NCI-H526 treated with DMSO at 0.1 percent for 48 hours (cell line): ENCODE data around the gene MT1HL1.

Experiments
- DNase-seq: peaks from one replicate; lab custom pipeline; 2025; lab: John Stamatoyannopoulos, UW

Gene MT1HL1

GRCh38 chr1:237004116-237004515, at the start of gene MT1HL1:
TSS of gene MT1HL1 (minus strand) at chr1:237004441. CDS start at chr1:237004372, 69 bp downstream.
- DNase-seq: no peak

GRCh38 chr1:237050915-237051314, 46.7 kb upstream of the MT1HL1 start:
- no peak for DNase-seq

- no peak for DNase-seq
These were observed 45.9 kb upstream of the MT1HL1 start for GRCh38 chr1:237050185-237050584.

- no peak for DNase-seq
These were observed 44.6 kb upstream of the MT1HL1 start for GRCh38 chr1:237048803-237049202.

- DNase-seq: no peak
These were observed 41.2 kb upstream of the MT1HL1 start for GRCh38 chr1:237045278-237046016.

GRCh38 chr1:237043846-237044636, 39.8 kb upstream of the MT1HL1 start:
- DNase-seq: no peak

GRCh38 chr1:237042892-237043576, 38.8 kb upstream of the MT1HL1 start:
- DNase-seq: no peak

GRCh38 chr1:237042526-237042891, 38.3 kb upstream of the MT1HL1 start:
- DNase-seq: no peak

- no peak for DNase-seq
These were observed 37.7 kb upstream of the MT1HL1 start, which contains the start of gene RYR2 for GRCh38 chr1:237041795-237042525. TSS of gene RYR2 (plus strand) at chr1:237042184. CDS start at chr1:237042522, 338 bp downstream.

GRCh38 chr1:237041461-237041794, 37.2 kb upstream of the MT1HL1 start:
- no peak for DNase-seq

- DNase-seq: no peak
These were observed 36.6 kb upstream of the MT1HL1 start for GRCh38 chr1:237040823-237041222.

- DNase-seq: no peak
These were observed 34.0 kb upstream of the MT1HL1 start for GRCh38 chr1:237038211-237038610.

- no peak for DNase-seq
These were observed 31.5 kb upstream of the MT1HL1 start for GRCh38 chr1:237035759-237036158.

- DNase-seq: no peak
These were observed 29.6 kb upstream of the MT1HL1 start for GRCh38 chr1:237033804-237034203.

- no peak for DNase-seq
These were observed 28.8 kb upstream of the MT1HL1 start for GRCh38 chr1:237033061-237033460.

- DNase-seq: no peak
These were observed 27.8 kb upstream of the MT1HL1 start for GRCh38 chr1:237032029-237032428.

- DNase-seq: no peak
These were observed 27.2 kb upstream of the MT1HL1 start for GRCh38 chr1:237031480-237031879.

- DNase-seq: no peak
These were observed 25.8 kb upstream of the MT1HL1 start for GRCh38 chr1:237029850-237030535.

- no peak for DNase-seq
These were observed 25.0 kb upstream of the MT1HL1 start for GRCh38 chr1:237029240-237029639.

GRCh38 chr1:237025358-237026074, 21.3 kb upstream of the MT1HL1 start:
- DNase-seq: no peak

GRCh38 chr1:237018896-237019295, 14.7 kb upstream of the MT1HL1 start:
- DNase-seq: no peak
